IMR-90 (cell line): ENCODE measurements around the gene THY1. TPM values are rescaled to one million over a fixed set of nuclear protein-coding genes. Genes with fewer than 3 reads are reported as not detected.

Experiments used
- ATAC-seq: fragments of 200-7000 bp; cut with Tn5 transposase; 2 replicates; pipeline ENCODE4 v1.9.1; 2020; ENCODE audit warnings: low read depth, mild to moderate bottlenecking, moderate library complexity
- BruUV-seq: library from RNA; stranded (reverse); fragments of 400-500 nt; replicated peaks from 2 replicates; lab custom pipeline; 2021; lab: Mats Ljungman, UMichigan
- CTCF ChIA-PET: fragments of 300-600 bp; formaldehyde crosslinking; extraction: SDS; loops from one replicate; lab custom pipeline; 2021; ENCODE audit warnings: antibody characterized with exemption; lab: Yijun Ruan, JAX
- POLR2A ChIA-PET: fragments of 300-600 bp; sonication (Branson Sonifier 250); formaldehyde crosslinking; loops from one replicate; lab custom pipeline; 2022; ENCODE audit warnings: antibody characterized with exemption; ENCODE audit not compliant: unreplicated experiment; lab: Charles Lee
- DNase-seq: peaks from one replicate; pipeline ENCODE4 v3.0.0; 2013
- H2AFZ ChIP-seq: replicated peaks from 2 replicates; pipeline ENCODE3; 2013; ENCODE audit warnings: low read length, mild to moderate bottlenecking; ENCODE audit not compliant: poor library complexity
- H2AK5ac ChIP-seq: 2 replicates; pipeline ENCODE4 v1.6.1; 2013; ENCODE audit warnings: low read depth, low read length, inconsistent platforms
- H2AK9ac ChIP-seq: replicated peaks from 2 replicates; pipeline ENCODE3; 2013; ENCODE audit warnings: mild to moderate bottlenecking, low read depth, low read length, moderate library complexity; ENCODE audit not compliant: poor library complexity
- H2BK120ac ChIP-seq: 2 replicates; pipeline ENCODE4 v1.6.1; 2013; ENCODE audit warnings: low read depth, low read length, inconsistent platforms
- H2BK15ac ChIP-seq: 3 replicates; pipeline ENCODE4 v1.6.1; 2013; ENCODE audit warnings: low read depth, low read length, inconsistent platforms
- H2BK20ac ChIP-seq: 2 replicates; pipeline ENCODE4 v1.6.1; 2013; ENCODE audit warnings: low read depth, mild to moderate bottlenecking, inconsistent platforms, low read length, moderate library complexity
- H2BK5ac ChIP-seq: 2 replicates; pipeline ENCODE4 v1.6.1; 2013; ENCODE audit warnings: mild to moderate bottlenecking, low read depth, low read length, inconsistent platforms; ENCODE audit not compliant: poor library complexity, severe bottlenecking
- H3K14ac ChIP-seq: replicated peaks from 2 replicates; pipeline ENCODE4 v1.6.1; 2013; ENCODE audit warnings: low read depth, low read length, inconsistent platforms
- H3K18ac ChIP-seq: 2 replicates; pipeline ENCODE4 v1.6.1; 2013; ENCODE audit warnings: low read depth, low read length, control low read depth
- H3K23ac ChIP-seq: 2 replicates; pipeline ENCODE4 v1.6.1; 2013; ENCODE audit warnings: low read depth, low read length, inconsistent platforms
- H3K27ac ChIP-seq: 2 replicates; pipeline ENCODE4 v1.5.1; 2013; ENCODE audit warnings: mild to moderate bottlenecking, control low read depth, low read length; ENCODE audit not compliant: insufficient read depth
- H3K27me3 ChIP-seq: 2 replicates; pipeline ENCODE4 v1.6.1; 2013; ENCODE audit warnings: low read length; ENCODE audit not compliant: control insufficient read depth, insufficient read depth
- H3K36me3 ChIP-seq: 2 replicates; pipeline ENCODE4 v1.6.1; 2013; ENCODE audit warnings: low read length, mixed read lengths; ENCODE audit not compliant: control insufficient read depth, insufficient read depth
- H3K4ac ChIP-seq: 2 replicates; pipeline ENCODE4 v1.6.1; 2013; ENCODE audit warnings: low read depth, low read length, inconsistent platforms
- H3K4me1 ChIP-seq: 2 replicates; pipeline ENCODE4 v1.6.1; 2013; ENCODE audit warnings: low read length, mixed read lengths; ENCODE audit not compliant: control insufficient read depth, insufficient read depth
- H3K4me2 ChIP-seq: 2 replicates; pipeline ENCODE4 v1.6.1; 2013; ENCODE audit warnings: low read depth, mild to moderate bottlenecking, control low read depth, low read length, moderate library complexity
- H3K4me3 ChIP-seq: 2 replicates; pipeline ENCODE4 v1.5.1; 2013; ENCODE audit warnings: low read depth, mild to moderate bottlenecking, control low read depth, low read length, moderate library complexity; ENCODE audit not compliant: insufficient read depth
- H3K56ac ChIP-seq: 2 replicates; pipeline ENCODE4 v1.6.1; 2013; ENCODE audit warnings: low read length, inconsistent platforms; ENCODE audit not compliant: insufficient read depth; ENCODE audit errors: extremely low read depth
- H3K79me1 ChIP-seq, 2 experiments: 2 replicates each; pipeline ENCODE4 v1.6.1; 2013; ENCODE audit warnings: low read length in 2 of 2, inconsistent platforms in 1 of 2, low read depth in 1 of 2
- H3K9ac ChIP-seq: 2 replicates; pipeline ENCODE4 v1.6.1; 2013; ENCODE audit warnings: low read depth, low read length, control low read depth
- H3K9me1 ChIP-seq: 2 replicates; pipeline ENCODE4 v1.6.1; 2013; ENCODE audit warnings: low read length, inconsistent platforms; ENCODE audit not compliant: insufficient read depth
- H3K9me3 ChIP-seq: 2 replicates; pipeline ENCODE4 v1.6.1; 2013; ENCODE audit warnings: low read length; ENCODE audit not compliant: control insufficient read depth, insufficient read depth
- H4K20me1 ChIP-seq: 2 replicates; pipeline ENCODE4 v1.6.1; 2013; ENCODE audit warnings: low read length, inconsistent platforms; ENCODE audit not compliant: insufficient read depth
- H4K5ac ChIP-seq: 2 replicates; pipeline ENCODE4 v1.6.1; 2013; ENCODE audit warnings: mild to moderate bottlenecking, low read depth, low read length, control low read depth
- H4K8ac ChIP-seq, 2 experiments: 2 replicates each; pipeline ENCODE4 v1.6.1; 2013; ENCODE audit warnings: low read depth in 2 of 2, low read length in 2 of 2, control low read depth in 1 of 2, inconsistent platforms in 1 of 2
- H4K91ac ChIP-seq: 2 replicates; pipeline ENCODE4 v1.6.1; 2013; ENCODE audit warnings: low read depth, low read length, inconsistent platforms; ENCODE audit not compliant: insufficient read depth
- BHLHE40 ChIP-seq: fragments of 150-350 bp; IDR thresholded peaks from 2 replicates; pipeline ENCODE4 v1.6.1; 2016; ENCODE audit warnings: mild to moderate bottlenecking, low read depth, low read length
- CEBPB ChIP-seq: IDR thresholded peaks from 2 replicates; pipeline ENCODE4 v1.6.1; 2012; ENCODE audit warnings: low read depth, low read length, improper control_type of control experiment
- CHD1 ChIP-seq: IDR thresholded peaks from 2 replicates; pipeline ENCODE4 v1.6.1; 2012; ENCODE audit warnings: low read depth, low read length, improper control_type of control experiment
- CTCF ChIP-seq: conservative IDR thresholded peaks from 2 replicates; pipeline ENCODE4 v1.5.1; 2012; ENCODE audit warnings: mild to moderate bottlenecking, low read depth, low read length, improper control_type of control experiment
- ELK1 ChIP-seq: fragments of 150-350 bp; IDR thresholded peaks from 2 replicates; pipeline ENCODE4 v1.6.1; 2016; ENCODE audit warnings: low read depth, mild to moderate bottlenecking, low read length, moderate library complexity, borderline replicate concordance
- FOS ChIP-seq: fragments of 150-350 bp; IDR thresholded peaks from 2 replicates; pipeline ENCODE4 v1.6.1; 2016; ENCODE audit warnings: low read depth, low read length
- MAFK ChIP-seq: IDR thresholded peaks from 2 replicates; pipeline ENCODE4 v1.6.1; 2012; ENCODE audit warnings: low read depth, low read length, improper control_type of control experiment
- MAZ ChIP-seq: IDR thresholded peaks from 2 replicates; pipeline ENCODE4 v1.6.1; 2012; ENCODE audit warnings: low read depth, mild to moderate bottlenecking, low read length, improper control_type of control experiment, moderate library complexity, borderline replicate concordance
- NFE2L2 ChIP-seq: fragments of 150-350 bp; IDR thresholded peaks from 2 replicates; pipeline ENCODE4 v1.6.1; 2016; ENCODE audit warnings: low read depth, mild to moderate bottlenecking, low read length
- POLR2A ChIP-seq: IDR thresholded peaks from 2 replicates; pipeline ENCODE4 v1.6.1; 2012; ENCODE audit warnings: mild to moderate bottlenecking, low read depth, low read length
- RAD21 ChIP-seq: IDR thresholded peaks from 2 replicates; pipeline ENCODE4 v1.6.1; 2012; ENCODE audit warnings: low read length, improper control_type of control experiment
- RFX5 ChIP-seq: IDR thresholded peaks from 2 replicates; pipeline ENCODE4 v1.8.0; 2012; ENCODE audit warnings: low read depth, mild to moderate bottlenecking, low read length, moderate library complexity
- SMC3 ChIP-seq: fragments of 150-350 bp; IDR thresholded peaks from 2 replicates; pipeline ENCODE4 v1.6.1; 2016; ENCODE audit warnings: low read depth, mild to moderate bottlenecking, antibody characterized with exemption, low read length, moderate library complexity
- WGBS, 2 experiments: methylation state at CpG; one replicate each; pipeline versions ENCODE4 v1.1.5 to v1.1.7; 2013; ENCODE audit warnings: missing lambda C conversion rate in 2 of 2; ENCODE audit not compliant: insufficient read length in 1 of 2; ENCODE audit errors: extremely low coverage in 2 of 2; 5-methylcytosine and 5-hydroxymethylcytosine counted together
- dilution Hi-C: fragments of 300-500 bp; cut with HindIII; formaldehyde crosslinking; loops from one replicate; pipeline ENCODE4 v1.14.3; 2018; ENCODE audit warnings: low sequenced_read_pairs; ENCODE audit not compliant: unreplicated experiment
- in situ Hi-C: fragments of 300-500 bp; cut with MboI; formaldehyde crosslinking; loops from 3 replicates; pipeline ENCODE4 v1.14.3; 2019; ENCODE audit warnings: low sequenced_read_pairs, inconsistent platforms, mixed read lengths
- intact Hi-C: fragments of 100-400 bp; cut with micrococcal nuclease; formaldehyde crosslinking; loops from 2 replicates; pipeline ENCODE4 v1.10.0; 2022
- polyA plus RNA-seq, 3 experiments: library from polyadenylated mRNA; depleted of rRNA; stranded (reverse); fragments of >200 nt; gene quantifications; 2 replicates each; pipeline ENCODE4 v1.2.3, GENCODE V29; 2012; ENCODE audit warnings: low replicate concordance in 1 of 3
- total RNA-seq: library from RNA; depleted of rRNA; stranded (reverse); fragments of >200 nt; gene quantifications from 2 replicates; pipeline ENCODE4 v1.2.3, GENCODE V29; 2012

The THY1 gene
- total and polyA plus RNA-seq, 2 of the 4 experiments (the other 2 are of a cell fraction): 703 to 2,603 TPM

GRCh38 chr11:119421351-119421750 lies 1.6 kb downstream of the THY1 start:
- H3K56ac ChIP-seq: peak overlapping the region; percentile 40; the same call in 1 of the 2 replicates
- H3K4me2 ChIP-seq: peak overlapping the region; percentile 89
- H3K9me1 ChIP-seq: peaks cover 36% of the 10 kb centered on the region
- no CpG with 5 or more reads among the region's 8 CpGs for WGBS, 2 experiments
- ChIA-PET POLR2A (no interaction called here), CTCF (interaction anchor here (0.6 to 1.9 kb wide), 2 partner anchors 40 to 53 kb away, joined by 5 to 10 read pairs; no protein-coding TSS in a partner anchor)
- H4K20me1 ChIP-seq: peaks cover 50% of the 10 kb centered on the region
- TF ChIP-seq ELK1 (no peak), RFX5 (no peak), MAFK (no peak), CHD1 (no peak), NFE2L2 (no peak), SMC3 (no peak), MAZ (no peak), CEBPB (no peak), BHLHE40 (no peak), POLR2A (no peak), FOS (no peak), CTCF (no peak), RAD21 (no peak)
- H2AK9ac ChIP-seq: peak overlapping the region; percentile 38
- in situ Hi-C loops (no loop called here), intact Hi-C loops (no loop called here), dilution Hi-C loops (no loop called here)
- H3K79me1 ChIP-seq: peaks cover 20 to 59% of the 10 kb centered on the region in 2 experiments
- H3K4me3 ChIP-seq: peak overlapping the region; percentile 77
- H2BK5ac ChIP-seq: peak overlapping the region; percentile 82
- peak overlapping the region; percentile 85 for H3K4ac ChIP-seq
- DNase-seq (peak; percentile 62), ATAC-seq (no peak)
- H3K27me3 ChIP-seq: no peaks in the 10 kb centered on the region
- peak overlapping the region; percentile 83; the same call in 1 of the 2 replicates for H3K27ac ChIP-seq
- H2AFZ ChIP-seq: no peak overlapping the region
- peak overlapping the region in 1 of 2 experiments; percentile 13; a peak in 1 of 4 replicates for H4K8ac ChIP-seq
- no TSS peak for BruUV-seq
- H3K4me1 ChIP-seq: peaks cover 26% of the 10 kb centered on the region
- H3K23ac ChIP-seq: peak overlapping the region; percentile 90; the same call in 1 of the 2 replicates
- peak overlapping the region; percentile 72 for H3K14ac ChIP-seq
- H4K5ac ChIP-seq: no peak overlapping the region; the same call in 1 of the 2 replicates
- H3K18ac ChIP-seq: no peak overlapping the region
- H3K36me3 ChIP-seq: peaks cover 26% of the 10 kb centered on the region
- H2BK15ac ChIP-seq: no peak overlapping the region
- peak overlapping the region; percentile 51; the same call in 1 of the 2 replicates for H2AK5ac ChIP-seq
- no peak overlapping the region; the same call in 1 of the 2 replicates for H2BK20ac ChIP-seq
- H4K91ac ChIP-seq: peak overlapping the region; percentile 13; the same call in 1 of the 2 replicates
- peak overlapping the region; percentile 2; the same call in 1 of the 2 replicates for H2BK120ac ChIP-seq
- peak overlapping the region; percentile 81 for H3K9ac ChIP-seq
- H3K9me3 ChIP-seq: no peaks in the 10 kb centered on the region
